ENCODE data around the gene GTF2IRD1.

- TF ChIP-seq EZH2 (IDR thresholded peaks at IDR 0.05; ENCODE audit: borderline replicate concordance) (no peak), CTCF (IDR thresholded peaks at IDR 0.05; ENCODE audit: poor library complexity) (no peak), EZH2phosphoT487 (IDR thresholded peaks at IDR 0.05; ENCODE audit: low read depth, severe bottlenecking, unreplicated experiment) (no peak)
Measured at GRCh38 chr7:74485611-74486010, 31.9 kb downstream of the GTF2IRD1 start.

All from hepatocyte (in vitro differentiated cells).